ENCODE results near the gene ATP6V1F. TPM values are rescaled to one million over a fixed set of nuclear protein-coding genes. Genes with fewer than 3 reads are reported as not detected.
A peak's percentile ranks its signal among the peaks of the same experiment; 100 is the strongest.

Gene ATP6V1F
- total RNA-seq, 1 donor from 2014 or later: 180 TPM

- no peaks in the 10 kb centered on the region for H3K9me3 ChIP-seq
- DNase-seq (peak; percentile 11), ATAC-seq (no peak)
- no peak for TF ChIP-seq CTCF (IDR thresholded peaks at IDR 0.05)
- H3K4me3 ChIP-seq: no peak overlapping the region
- no peaks in the 10 kb centered on the region for H3K36me3 ChIP-seq
- H3K27me3 ChIP-seq: peaks cover 14% of the 10 kb centered on the region
- no peak overlapping the region for H3K27ac ChIP-seq
- no peaks in the 10 kb centered on the region for H3K4me1 ChIP-seq
- intact Hi-C loops (cut with DNase I): no loop called here
These were observed 24.7 kb downstream of the ATP6V1F start for GRCh38 chr7:128887169-128888038.

DNA sequence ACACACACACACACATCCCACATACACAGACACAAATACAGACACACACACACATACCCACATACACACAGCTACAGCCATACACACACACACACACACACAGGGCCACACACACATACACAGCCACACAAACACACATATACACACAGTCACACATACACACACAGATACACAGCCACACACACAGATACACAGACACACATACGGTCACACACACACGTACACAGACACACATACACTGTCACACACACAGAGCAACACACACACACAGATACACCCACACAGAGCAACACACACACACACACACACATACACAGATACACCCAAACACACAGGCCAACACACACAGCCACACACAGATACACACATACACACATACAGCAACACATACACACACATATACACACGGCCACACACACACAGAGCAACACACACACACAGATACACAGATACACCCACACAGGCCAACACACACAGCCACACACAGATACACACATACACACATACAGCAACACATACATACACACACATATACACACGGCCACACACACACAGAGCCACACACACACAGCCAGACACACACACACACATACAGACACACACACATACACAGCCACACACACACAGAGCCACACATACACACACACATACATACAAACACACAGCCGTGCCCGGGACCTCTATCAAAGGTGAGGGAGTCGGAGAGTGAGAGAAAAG lies 25.5 kb downstream of the ATP6V1F start:
- H3K27ac ChIP-seq: no peak overlapping the region
- DNase-seq (peak; percentile 17), ATAC-seq (no peak)
- no peak for TF ChIP-seq CTCF (IDR thresholded peaks at IDR 0.05)
- H3K9me3 ChIP-seq: no peaks in the 10 kb centered on the region
- intact Hi-C loops (cut with DNase I): no loop called here
- peaks cover 14% of the 10 kb centered on the region for H3K27me3 ChIP-seq
- no peaks in the 10 kb centered on the region for H3K4me1 ChIP-seq
- no peaks in the 10 kb centered on the region for H3K36me3 ChIP-seq
- no peak overlapping the region for H3K4me3 ChIP-seq

DNA sequence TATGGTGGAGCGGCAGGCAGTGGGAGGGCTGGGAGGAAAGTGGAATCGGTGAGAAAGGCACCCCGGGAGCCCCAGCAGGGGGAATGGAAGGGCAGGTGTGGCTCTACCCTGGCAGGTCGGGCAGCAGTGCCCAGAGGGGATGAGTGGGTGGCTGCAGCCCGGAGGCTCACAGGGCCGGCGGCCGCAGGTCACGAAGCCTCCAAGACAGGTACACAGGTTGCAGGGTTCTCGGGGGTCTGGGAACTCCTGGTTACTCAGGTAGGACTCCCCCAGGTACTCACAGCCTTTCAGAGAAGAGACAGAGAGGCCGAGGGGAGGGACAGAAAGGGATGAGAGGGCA lies 26.1 kb downstream of the ATP6V1F start:
- TF ChIP-seq CTCF (IDR thresholded peaks at IDR 0.05): no peak
- Histone ChIP-seq H3K4me1 (no peaks in the 10 kb centered on the region), H3K36me3 (no peaks in the 10 kb centered on the region), H3K9me3 (no peaks in the 10 kb centered on the region), H3K27me3 (peaks cover 14% of the 10 kb centered on the region), H3K27ac (no peak overlapping the region), H3K4me3 (no peak overlapping the region)
- peak; percentile 32 for DNase-seq
- ATAC-seq: no peak
- intact Hi-C loops (cut with DNase I): no loop called here

GRCh38 chr7:128889121-128889520 lies 26.5 kb downstream of the ATP6V1F start:
- TF ChIP-seq CTCF (IDR thresholded peaks at IDR 0.05): no peak
- intact Hi-C loops (cut with DNase I): no loop called here
- DNase-seq: peak; percentile 20
- H3K27me3 ChIP-seq: peaks cover 14% of the 10 kb centered on the region
- H3K4me1 ChIP-seq: no peaks in the 10 kb centered on the region
- no peak overlapping the region for H3K27ac ChIP-seq
- no peak overlapping the region for H3K4me3 ChIP-seq
- H3K9me3 ChIP-seq: no peaks in the 10 kb centered on the region
- ATAC-seq: no peak
- no peaks in the 10 kb centered on the region for H3K36me3 ChIP-seq

DNA sequence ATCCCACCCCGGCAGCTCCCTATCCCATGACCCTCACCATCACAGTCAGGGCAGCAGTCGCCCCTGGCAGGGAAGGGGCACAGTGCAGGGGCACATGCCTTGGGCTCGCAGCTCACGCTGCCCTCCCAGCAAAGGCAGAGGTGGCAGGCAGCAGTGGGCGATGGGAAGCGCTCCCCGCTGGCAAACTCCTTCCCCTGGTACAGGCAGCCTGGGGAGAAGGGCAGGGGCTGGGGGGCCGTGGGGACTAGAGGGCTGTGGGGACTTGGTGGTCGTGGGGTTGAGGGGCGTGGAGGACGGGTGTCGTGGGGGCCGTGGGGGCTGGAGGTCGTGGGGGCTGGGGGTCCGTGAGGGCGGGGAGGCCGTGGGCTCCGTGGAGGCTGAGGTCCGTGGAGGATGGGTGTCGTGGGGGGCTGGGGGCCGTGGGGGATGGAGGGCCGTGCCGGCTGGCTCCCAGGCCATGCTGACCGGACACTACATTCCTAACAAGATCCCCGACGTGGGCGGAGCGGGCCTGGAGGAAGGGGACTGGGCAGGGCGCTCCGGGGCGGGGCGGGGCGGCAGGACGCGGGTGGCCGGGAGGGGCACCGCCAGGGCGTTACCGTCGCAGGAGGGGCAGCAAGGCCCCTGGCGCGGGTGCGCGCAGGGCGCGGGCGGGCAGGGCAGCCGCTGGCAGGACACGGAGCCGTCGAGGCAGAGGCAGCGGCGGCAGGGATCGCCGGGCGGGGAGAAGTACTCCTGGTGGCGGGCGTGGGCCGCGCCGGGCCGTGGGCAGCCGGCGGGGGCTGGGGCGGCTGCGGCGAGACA lies 27.9 kb downstream of the ATP6V1F start:
- peak; percentile 75 for DNase-seq

More for the DNA sequence above, 27.9 kb downstream of the ATP6V1F start:
- H3K27ac ChIP-seq: no peak overlapping the region
- ATAC-seq: peak; percentile 45
- peaks cover 14% of the 10 kb centered on the region for H3K27me3 ChIP-seq
- peak overlapping the region; percentile 36 for H3K4me3 ChIP-seq
- no peaks in the 10 kb centered on the region for H3K9me3 ChIP-seq
- no peak for TF ChIP-seq CTCF (IDR thresholded peaks at IDR 0.05)
- H3K36me3 ChIP-seq: no peaks in the 10 kb centered on the region
- intact Hi-C loops (cut with DNase I): loop anchor here (10.0 kb wide), 1 partner anchor 194 kb away; no protein-coding TSS in a partner anchor
- no peaks in the 10 kb centered on the region for H3K4me1 ChIP-seq

Data from upper lobe of right lung (tissue), 1 donor.